Measurements from ENCODE around the gene ZNF273.
A peak's percentile ranks its signal among the peaks of the same experiment; 100 is the strongest.
"Not testable (repeated sequence)": the region's sequence is repeated elsewhere in the genome, so short reads cannot be mapped to it uniquely, and the experiment has no call there.

The ZNF273 gene

GRCh38 chr7:64902806-64903721 lies at the start of gene ZNF273:
Gene ZNF273 (plus strand): TSS chr7:64903273. CDS start chr7:64903318, 45 bp downstream.
- DNase-seq (ENCODE audit: low read depth), result peak; percentile 53

DNA sequence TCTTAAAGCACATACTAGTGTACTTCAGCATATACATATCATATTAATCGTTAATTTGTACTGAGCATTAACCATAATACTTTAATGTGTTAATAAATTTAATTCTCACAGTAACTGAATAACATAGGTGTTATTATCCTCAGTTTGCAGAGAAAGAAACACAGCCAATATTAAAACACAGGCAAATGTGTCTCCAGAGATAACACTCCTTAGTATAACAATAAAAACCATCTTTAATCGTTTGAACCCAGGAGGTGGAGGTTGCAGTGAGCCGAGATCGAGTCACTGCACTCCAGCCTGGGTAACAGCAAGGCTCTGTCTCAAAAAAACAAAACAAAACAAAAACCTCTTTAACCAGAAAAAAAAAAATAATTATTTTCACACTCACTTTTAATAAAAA lies 49.4 kb upstream of the ZNF273 start:
- DNase-seq (ENCODE audit: low read depth), result no peak

- no peak for DNase-seq (ENCODE audit: low read depth)
These were observed 48.1 kb upstream of the ZNF273 start for GRCh38 chr7:64854969-64855368.

DNA sequence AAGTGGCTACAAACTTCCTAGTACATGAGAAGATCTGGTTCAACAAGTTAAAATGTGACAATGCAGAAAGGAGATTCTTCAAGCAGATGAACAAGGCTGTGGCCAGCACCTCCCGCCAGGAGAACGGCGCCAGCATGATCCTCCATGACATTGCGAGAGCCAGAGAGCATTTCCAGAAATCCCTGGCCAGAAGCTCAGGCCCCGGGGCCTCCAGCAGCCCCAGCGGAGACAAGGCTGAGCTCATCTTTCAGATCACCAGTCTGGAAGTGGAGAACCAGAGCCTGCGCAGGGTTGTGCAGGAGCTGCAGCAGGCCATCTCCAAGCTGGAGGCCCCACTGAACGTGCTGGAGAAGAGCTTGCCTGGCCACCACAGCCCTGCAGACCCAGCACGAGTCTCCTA lies 40.1 kb upstream of the ZNF273 start:
- no peak for DNase-seq (ENCODE audit: low read depth)

DNA sequence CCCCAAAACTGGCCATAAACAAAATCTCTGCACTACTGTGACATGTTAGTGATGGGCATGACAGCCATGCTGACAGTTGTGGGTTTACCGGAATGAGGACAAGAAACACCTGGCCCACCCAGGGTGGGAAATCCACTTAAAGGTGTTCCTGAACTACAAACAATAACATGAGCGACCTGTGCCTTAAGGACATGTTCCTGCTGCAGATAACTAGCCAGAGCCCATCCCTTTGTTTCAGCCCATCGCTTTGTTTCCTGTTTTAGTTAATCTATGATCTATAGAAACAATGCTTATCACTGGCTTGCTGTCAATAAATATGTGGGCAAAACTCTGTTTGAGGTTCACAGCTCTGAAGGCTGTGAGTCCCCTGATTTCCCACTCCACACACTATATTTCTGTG lies 39.5 kb upstream of the ZNF273 start:
- DNase-seq (ENCODE audit: low read depth), result not testable (repeated sequence)

GRCh38 chr7:64863969-64864368 lies 39.1 kb upstream of the ZNF273 start:
- no peak for DNase-seq (ENCODE audit: low read depth)

GRCh38 chr7:64867863-64868440 lies 35.1 kb upstream of the ZNF273 start:
- DNase-seq (ENCODE audit: low read depth), result no peak

- DNase-seq (ENCODE audit: low read depth), result no peak
These were observed 34.6 kb upstream of the ZNF273 start for GRCh38 chr7:64868499-64868898.

DNA sequence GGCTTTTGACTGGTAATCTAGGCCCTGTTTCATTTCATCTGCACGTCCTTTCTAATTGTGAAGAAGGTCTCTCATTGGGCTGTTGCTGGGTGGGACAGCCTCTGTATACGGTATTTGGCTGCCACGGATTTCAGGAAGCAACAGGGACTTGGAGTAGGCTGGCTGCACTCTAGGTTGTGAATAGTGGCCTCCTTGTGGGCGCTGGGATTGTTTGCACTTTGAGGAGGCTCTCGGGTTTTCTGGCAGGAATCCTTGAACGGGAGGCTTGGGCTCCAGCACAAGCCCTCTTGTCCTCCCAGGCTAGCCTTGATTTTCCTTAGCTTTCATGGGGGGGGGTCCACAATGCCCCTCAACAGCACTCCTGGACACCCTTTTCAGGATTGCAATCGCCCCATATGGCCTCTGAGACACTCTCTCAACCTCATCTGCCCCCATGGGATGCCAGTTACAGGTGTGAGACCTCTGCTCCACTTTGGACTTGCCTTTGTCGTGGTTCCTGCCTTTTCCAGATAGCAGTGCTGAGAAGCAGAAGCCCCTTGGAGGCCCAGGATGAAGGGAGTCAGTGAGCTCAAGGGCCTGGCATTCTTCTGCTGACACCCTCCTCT lies 33.9 kb upstream of the ZNF273 start:
- no peak for DNase-seq (ENCODE audit: low read depth)

DNA sequence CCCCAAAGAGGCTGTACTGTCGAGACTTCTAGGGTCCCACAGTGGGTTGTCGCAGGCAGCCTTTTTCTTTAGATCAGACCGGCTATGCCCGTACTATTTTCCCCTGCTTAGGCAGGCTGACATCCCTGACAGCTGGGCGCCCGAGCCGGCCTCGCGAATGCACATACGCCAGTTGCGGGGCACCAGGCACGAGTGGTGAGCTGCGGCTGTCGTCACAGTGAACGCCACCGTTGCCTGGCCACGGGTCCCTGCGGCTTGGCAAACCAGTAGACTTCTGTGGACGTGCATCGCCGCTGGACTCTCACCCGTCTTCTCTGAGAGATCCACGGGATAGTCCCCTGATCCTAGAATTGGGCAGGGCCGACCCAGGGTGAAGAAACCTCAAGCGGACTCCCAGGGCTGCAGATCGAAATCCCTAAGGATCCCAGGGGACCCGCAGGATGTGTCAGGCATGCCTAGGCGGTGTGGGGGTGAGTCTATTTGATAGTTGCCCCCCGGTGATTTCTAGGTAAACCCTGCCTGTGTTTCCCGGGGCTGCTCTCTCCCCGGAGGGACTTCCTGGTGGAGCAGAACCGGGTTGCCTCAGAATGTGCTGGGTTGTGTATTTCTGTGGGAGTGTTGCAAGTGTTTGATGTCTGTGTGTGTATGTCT lies 33.0 kb upstream of the ZNF273 start:
- DNase-seq (ENCODE audit: low read depth), result no peak

DNA sequence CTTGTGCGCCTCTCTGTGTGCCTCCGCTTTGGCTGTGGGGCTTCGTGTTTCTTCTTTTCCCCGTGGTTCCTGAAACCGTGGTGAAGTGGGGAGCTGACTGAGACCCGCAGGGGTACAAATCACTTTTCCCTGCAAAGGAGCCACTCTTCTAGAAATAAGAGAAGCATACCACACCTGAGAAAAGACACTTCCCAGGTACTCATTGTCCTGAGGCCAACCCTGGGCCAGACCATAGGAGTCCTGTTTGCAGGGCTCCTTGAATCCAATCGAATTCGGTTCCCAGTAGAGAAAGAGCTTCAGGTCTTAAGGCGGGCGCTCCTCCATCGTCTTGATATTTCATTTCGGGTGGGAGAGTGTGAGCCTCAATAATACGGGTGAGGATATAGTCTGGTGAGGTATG lies 32.4 kb upstream of the ZNF273 start:
- DNase-seq (ENCODE audit: low read depth), result no peak

- no peak for DNase-seq (ENCODE audit: low read depth)
These were observed 31.3 kb upstream of the ZNF273 start for GRCh38 chr7:64871761-64872160.

GRCh38 chr7:64872351-64873154 lies 30.5 kb upstream of the ZNF273 start:
- no peak for DNase-seq (ENCODE audit: low read depth)

DNA sequence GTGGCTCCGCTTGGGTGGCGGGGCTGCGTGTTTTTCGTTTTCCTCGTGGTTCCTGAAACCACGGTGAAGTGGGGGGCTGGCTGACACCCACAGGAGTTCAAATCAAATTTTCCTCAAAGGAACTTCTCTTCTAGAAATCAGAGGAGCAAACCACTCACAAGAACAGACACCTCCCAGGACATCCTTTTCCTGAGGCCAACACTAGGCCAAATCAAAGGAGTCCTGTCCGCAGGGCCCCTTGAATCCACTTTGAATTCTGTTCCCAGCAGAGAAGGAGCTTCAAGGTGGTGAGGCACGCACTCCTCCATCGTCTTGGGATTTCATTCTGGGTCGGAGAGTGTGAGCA lies 29.9 kb upstream of the ZNF273 start:
- DNase-seq (ENCODE audit: low read depth), result no peak

- DNase-seq (ENCODE audit: low read depth), result no peak
These were observed 29.6 kb upstream of the ZNF273 start for GRCh38 chr7:64873517-64873916.

DNA sequence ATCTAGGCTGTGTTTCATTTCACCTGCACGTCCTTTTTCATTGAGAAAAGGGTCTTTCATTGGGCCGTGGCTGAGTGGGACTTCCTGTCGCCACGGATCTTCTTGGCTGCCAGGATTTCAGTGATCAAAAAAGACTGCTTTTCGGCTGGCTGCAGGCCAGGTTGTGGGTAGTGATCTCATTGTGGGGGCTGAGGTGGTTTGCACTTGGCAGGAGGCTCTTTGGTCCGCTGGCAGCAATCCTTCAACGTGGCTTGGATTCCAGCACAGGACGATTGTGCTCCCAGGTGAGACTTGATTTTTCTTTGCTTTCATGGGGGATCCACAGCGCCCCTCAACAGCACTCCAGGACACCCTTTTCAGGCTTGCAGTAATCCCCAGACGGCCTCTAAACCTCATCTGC lies 29.0 kb upstream of the ZNF273 start:
- no peak for DNase-seq (ENCODE audit: low read depth)

- no peak for DNase-seq (ENCODE audit: low read depth)
These were observed 28.4 kb upstream of the ZNF273 start for GRCh38 chr7:64874562-64875250.

DNA sequence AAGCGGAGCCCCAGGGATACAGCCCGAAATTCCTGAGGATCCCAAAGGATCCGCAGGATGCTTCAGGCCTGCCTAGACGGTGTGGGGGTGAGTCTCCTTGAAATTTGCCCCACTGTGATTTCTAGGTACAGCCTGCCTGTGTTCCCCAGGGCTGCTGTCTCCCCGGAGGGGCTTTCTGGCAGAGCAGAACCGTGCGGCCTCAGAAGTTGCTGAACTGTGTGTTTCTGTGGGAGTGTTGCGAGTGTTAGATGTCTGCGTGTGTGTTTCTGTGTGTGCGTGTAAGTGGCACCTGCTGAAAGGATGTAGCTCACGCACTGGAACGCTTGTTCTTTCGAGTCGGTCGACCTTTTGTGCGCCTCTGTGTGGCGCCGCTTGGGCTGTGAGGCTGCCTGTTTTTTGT lies 27.8 kb upstream of the ZNF273 start:
- no peak for DNase-seq (ENCODE audit: low read depth)

DNA sequence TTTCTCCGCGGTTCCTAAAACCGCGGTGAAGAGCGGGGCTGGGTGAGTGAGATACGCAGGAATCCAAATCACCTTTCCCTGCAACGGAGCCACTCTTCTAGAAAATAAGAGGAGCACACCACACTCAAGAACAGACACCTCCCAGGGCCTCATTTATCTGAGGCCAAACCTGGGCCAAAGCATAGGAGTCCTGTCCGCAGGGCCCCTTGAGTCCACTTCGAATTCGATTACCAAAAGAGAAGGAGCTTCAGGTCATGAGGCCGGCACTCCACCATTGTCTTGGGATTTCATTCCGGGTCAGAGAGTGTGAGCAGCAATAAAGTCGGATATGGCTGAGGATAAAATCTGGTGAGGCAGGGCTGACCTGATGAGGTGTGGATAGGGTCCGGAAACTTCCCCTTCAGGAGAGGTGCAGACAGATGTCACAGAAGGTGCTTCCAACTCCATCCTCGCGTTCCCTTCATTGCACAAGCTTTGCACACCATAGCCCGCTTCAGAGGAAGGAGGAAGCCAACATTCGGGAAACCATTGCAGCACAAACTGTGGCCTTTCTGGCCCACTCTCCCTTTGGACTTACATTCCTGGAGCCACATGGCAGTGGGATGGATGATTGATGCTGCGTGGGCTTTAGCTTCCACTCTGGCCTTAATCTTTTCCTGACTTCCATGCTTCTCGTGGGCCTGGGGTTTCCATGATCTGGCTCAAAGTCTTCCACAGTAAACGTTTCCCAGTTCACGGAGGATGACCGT lies 27.2 kb upstream of the ZNF273 start:
- DNase-seq (ENCODE audit: low read depth), result no peak
